Kidney (tissue), 14 donors: ENCODE data around the gene LAIR1. TPM values are rescaled to one million over a fixed set of nuclear protein-coding genes. Genes with fewer than 3 reads are reported as not detected.

Experiments
- DNase-seq, 5 donors: peaks; one replicate each; pipeline ENCODE4 v3.0.0-alpha.2; 2013 to 2020
- FAIRE-seq: peaks from 2 replicates; lab custom pipeline; 2012; peaks lifted over from hg19 to GRCh38; lab: Jason Lieb, UNC
- H3K27ac ChIP-seq, 2 donors: one replicate each; pipeline ENCODE4 v1.7.0; 2013; ENCODE audit warnings: low read depth in 2 of 2, low read length in 2 of 2, inconsistent platforms in 1 of 2
- H3K27me3 ChIP-seq: one replicate; pipeline ENCODE4 v1.7.1; 2013; ENCODE audit warnings: low read length, inconsistent platforms; ENCODE audit not compliant: control insufficient read depth, insufficient read depth
- H3K36me3 ChIP-seq, 3 donors: one replicate each; pipeline versions ENCODE4 v1.7.0 to v1.7.1; 2013; ENCODE audit warnings: low read length in 3 of 3, control low read depth in 1 of 3, inconsistent platforms in 1 of 3; ENCODE audit not compliant: insufficient read depth in 3 of 3, control insufficient read depth in 2 of 3
- H3K4me1 ChIP-seq, 3 donors: one replicate each; pipeline versions ENCODE4 v1.7.0 to v1.7.1; 2013; ENCODE audit warnings: low read length in 3 of 3, inconsistent platforms in 1 of 3, low read depth in 1 of 3; ENCODE audit not compliant: control insufficient read depth in 2 of 3, insufficient read depth in 2 of 3
- H3K4me3 ChIP-seq, 3 donors: one replicate each; pipeline versions ENCODE4 v1.7.0 to v1.8.1; 2013; ENCODE audit warnings: low read length in 3 of 3, control low read depth in 1 of 3, inconsistent platforms in 1 of 3
- H3K9ac ChIP-seq, 3 donors: one replicate each; pipeline versions ENCODE4 v1.7.0 to v1.7.1; 2013; ENCODE audit warnings: low read length in 3 of 3, control low read depth in 1 of 3, inconsistent platforms in 1 of 3
- H3K9me3 ChIP-seq, 3 donors: one replicate each; pipeline versions ENCODE4 v1.7.0 to v1.7.1; 2013; ENCODE audit warnings: low read length in 3 of 3, control low read depth in 1 of 3, inconsistent platforms in 1 of 3; ENCODE audit not compliant: control insufficient read depth in 2 of 3, insufficient read depth in 1 of 3
- intact Hi-C: fragments of 100-400 bp; cut with DNase I; formaldehyde crosslinking; loops from one replicate; pipeline ENCODE4 v1.11.1; 2022
- polyA plus RNA-seq: library from polyadenylated mRNA; stranded (reverse); fragments of 350-450 nt; fragmentation: Illumina TruSeq; extraction: RNeasy Lipid Tissue Mini Kit (QIAGEN cat#74804); gene quantifications from one replicate; pipeline ENCODE4 v1.2.3, GENCODE V29; 2014; ENCODE audit warnings: low read depth, low replicate concordance; ENCODE audit not compliant: insufficient read depth
- total RNA-seq: library from RNA; stranded (reverse); fragmentation: NEBNext Ultra II Directional; extraction: Animal tissue kit (Norgen Biotek cat#: 25700); gene quantifications from one replicate; pipeline ENCODE4 v1.2.1, GENCODE V29; 2021
- TF ChIP-seq, protein P1 (sequence below): IDR thresholded peaks from 3 replicates; pipeline ENCODE4 v1.5.1; 2012; ENCODE audit warnings: mild to moderate bottlenecking, moderate library complexity, borderline replicate concordance; ENCODE audit not compliant: insufficient read depth; ENCODE audit errors: extremely low read depth
- donor health status: control.
- donor health status: control.
- donor health status: control.
- donor health status: control.
- donor health status: control.
- donor health status: DM: yes; HTN: yes; CAD: no.
- donor health status: Normal renal cell carcinoma (clear cell type).

LAIR1 gene
- total and polyA plus RNA-seq, 2 donors from 2014 or later: 4.1 to 41.9 TPM

DNA sequence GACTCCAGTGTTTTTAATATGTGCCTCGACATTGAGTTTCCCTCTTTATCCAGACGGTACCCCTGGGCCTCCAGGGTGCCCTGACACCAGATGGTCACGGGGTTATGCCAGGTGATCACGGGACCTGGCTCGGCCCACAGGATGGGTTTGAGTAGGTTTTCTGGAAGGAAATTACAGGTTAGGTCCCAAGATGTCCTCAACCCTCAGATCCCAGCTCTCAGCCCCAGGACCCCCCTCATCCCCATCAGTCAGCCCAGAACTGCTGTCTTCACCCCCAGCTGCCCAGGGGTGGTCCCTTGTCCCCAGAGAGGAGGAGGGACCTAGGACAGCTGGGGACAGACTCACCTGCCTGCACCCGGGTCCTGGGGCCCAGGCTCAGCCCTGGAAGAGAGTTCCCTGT is 26.2 kb downstream of the LAIR1 start:
- DNase-seq (peak in 1 of 5 donors; percentile 43), FAIRE-seq (no peak)
- H3K27ac ChIP-seq: no peak overlapping the region
- H3K9me3 ChIP-seq: no peaks in the 10 kb centered on the region
- H3K36me3 ChIP-seq: no peaks in the 10 kb centered on the region
- H3K4me3 ChIP-seq: no peak overlapping the region
- no peaks in the 10 kb centered on the region for H3K4me1 ChIP-seq
- TF ChIP-seq, protein P1, sequence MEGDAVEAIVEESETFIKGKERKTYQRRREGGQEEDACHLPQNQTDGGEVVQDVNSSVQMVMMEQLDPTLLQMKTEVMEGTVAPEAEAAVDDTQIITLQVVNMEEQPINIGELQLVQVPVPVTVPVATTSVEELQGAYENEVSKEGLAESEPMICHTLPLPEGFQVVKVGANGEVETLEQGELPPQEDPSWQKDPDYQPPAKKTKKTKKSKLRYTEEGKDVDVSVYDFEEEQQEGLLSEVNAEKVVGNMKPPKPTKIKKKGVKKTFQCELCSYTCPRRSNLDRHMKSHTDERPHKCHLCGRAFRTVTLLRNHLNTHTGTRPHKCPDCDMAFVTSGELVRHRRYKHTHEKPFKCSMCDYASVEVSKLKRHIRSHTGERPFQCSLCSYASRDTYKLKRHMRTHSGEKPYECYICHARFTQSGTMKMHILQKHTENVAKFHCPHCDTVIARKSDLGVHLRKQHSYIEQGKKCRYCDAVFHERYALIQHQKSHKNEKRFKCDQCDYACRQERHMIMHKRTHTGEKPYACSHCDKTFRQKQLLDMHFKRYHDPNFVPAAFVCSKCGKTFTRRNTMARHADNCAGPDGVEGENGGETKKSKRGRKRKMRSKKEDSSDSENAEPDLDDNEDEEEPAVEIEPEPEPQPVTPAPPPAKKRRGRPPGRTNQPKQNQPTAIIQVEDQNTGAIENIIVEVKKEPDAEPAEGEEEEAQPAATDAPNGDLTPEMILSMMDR: no peak
- H3K9ac ChIP-seq: no peak overlapping the region
- no peaks in the 10 kb centered on the region for H3K27me3 ChIP-seq
- intact Hi-C loops: no loop called here

DNA sequence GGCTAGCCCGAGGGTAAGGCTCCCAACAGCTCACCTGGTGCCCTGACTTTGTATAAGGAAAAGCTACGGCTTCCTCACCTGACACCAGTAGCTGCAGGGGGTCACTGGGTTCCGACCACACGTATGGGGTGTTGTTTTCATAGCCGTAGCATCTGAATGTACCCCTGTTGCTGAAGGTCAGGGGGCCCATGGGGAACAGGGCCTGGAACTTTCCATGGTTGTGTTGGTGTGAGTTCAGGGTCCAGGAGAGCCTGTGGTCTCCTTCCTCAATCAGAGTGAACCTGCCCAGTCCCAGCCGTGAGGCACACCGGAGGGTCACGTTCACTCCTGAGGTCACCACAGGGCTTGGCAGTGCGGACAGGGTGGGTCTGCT is 26.9 kb downstream of the LAIR1 start:
- no peak overlapping the region for H3K27ac ChIP-seq
- FAIRE-seq (no peak), DNase-seq (peak in 1 of 5 donors; percentile 49)
- H3K27me3 ChIP-seq: no peaks in the 10 kb centered on the region
- no peaks in the 10 kb centered on the region for H3K4me1 ChIP-seq
- no peaks in the 10 kb centered on the region for H3K9me3 ChIP-seq
- no peak overlapping the region for H3K9ac ChIP-seq
- H3K36me3 ChIP-seq: no peaks in the 10 kb centered on the region
- intact Hi-C loops: no loop called here
- no peak overlapping the region for H3K4me3 ChIP-seq
- TF ChIP-seq, protein P1: no peak

DNA sequence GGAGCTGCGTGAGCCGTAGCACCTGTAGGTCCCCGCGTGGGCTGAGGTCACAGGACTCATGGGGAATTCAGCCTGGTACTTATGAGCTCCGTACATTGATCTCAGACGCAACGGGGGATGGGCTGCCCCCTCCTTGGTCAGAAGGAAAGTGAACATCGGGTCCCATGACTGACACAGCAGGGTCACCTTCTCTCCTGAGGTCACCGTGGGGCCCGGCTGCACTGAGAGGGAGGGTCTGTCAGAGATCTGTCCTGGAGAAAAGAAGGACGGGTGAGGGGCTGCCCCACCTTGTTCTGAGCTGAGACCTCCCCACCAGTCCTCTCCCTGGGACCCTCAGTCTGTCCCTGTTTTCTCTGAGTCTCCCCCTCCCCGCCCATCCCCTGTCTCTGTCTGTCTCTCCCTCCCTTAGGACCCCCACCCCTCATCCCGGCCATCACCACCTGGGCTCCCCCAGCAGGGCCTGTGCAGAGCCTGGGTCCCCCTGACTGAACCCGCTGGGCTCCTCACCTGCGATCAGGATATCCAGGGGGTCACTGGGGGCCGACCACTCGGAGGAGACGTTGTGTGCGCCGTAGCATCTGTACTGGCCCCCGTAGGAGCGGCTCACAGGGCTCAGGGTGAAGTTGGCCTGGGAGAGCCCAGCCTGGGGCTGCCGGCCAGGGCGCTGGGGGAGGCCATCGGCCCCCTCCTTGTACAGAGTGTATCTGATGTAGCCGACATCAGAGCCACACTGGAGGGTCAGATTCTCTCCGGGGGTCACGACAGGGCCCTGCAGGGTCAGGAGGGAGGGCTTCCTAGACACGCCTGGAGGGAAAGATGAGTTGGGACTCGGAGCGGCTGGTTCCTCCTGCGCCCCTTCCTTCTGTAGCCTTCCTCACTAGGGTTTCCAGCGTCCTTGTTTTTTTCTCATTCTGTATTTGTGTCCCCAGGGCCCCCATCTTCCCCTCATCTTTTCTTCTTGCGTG is 27.6 kb downstream of the LAIR1 start:
- no peak overlapping the region for H3K4me3 ChIP-seq
- TF ChIP-seq, protein P1: no peak
- intact Hi-C loops: no loop called here
- H3K27ac ChIP-seq: no peak overlapping the region
- no peaks in the 10 kb centered on the region for H3K9me3 ChIP-seq
- no peak for FAIRE-seq
- H3K9ac ChIP-seq: no peak overlapping the region
- no peaks in the 10 kb centered on the region for H3K36me3 ChIP-seq
- DNase-seq: peak in 1 of 5 donors; percentile 61
- no peaks in the 10 kb centered on the region for H3K27me3 ChIP-seq
- H3K4me1 ChIP-seq: no peaks in the 10 kb centered on the region
